Hypothalamus (tissue), 51 donors: Measurements from ENCODE around the gene GDF7.

Source experiments
- DNase-seq, 51 donors: peaks; one replicate each; lab custom pipeline; 2025; lab: John Stamatoyannopoulos, UW

Gene GDF7

DNA sequence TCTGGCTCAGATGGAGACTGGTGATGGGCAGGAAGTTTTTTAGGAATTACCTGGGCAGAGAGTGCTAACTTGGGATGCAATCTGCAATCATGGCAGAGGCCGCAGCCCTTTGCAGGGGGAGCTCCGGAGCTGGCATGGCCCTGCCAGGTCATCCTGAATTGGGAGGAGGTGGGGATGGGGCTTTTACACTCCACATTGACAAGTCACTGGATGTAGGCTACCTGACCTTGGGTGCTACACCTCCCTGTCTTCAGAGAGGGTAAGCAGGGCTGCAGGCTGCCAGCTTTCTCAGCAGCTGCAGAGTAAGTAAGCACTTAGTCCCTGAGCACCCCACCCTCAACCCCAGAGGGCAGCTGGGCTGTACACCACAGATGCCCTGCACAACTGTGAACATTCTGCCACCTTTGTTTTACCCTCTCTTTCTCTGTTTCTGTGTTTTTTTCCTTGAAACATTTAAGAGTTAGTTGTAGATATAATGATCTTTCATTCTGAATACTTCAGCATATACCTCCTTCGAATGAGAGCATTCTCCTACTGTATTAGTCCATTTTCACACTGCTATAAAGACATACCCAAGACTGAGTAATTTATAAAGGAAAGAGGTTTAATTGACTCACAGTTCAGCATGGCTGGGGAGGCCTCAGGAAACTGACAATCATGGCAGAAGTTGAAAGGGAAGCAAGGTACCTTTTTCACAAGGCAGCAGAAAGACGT, 9.3 kb upstream of the GDF7 start:
- DNase-seq = no peak

DNA sequence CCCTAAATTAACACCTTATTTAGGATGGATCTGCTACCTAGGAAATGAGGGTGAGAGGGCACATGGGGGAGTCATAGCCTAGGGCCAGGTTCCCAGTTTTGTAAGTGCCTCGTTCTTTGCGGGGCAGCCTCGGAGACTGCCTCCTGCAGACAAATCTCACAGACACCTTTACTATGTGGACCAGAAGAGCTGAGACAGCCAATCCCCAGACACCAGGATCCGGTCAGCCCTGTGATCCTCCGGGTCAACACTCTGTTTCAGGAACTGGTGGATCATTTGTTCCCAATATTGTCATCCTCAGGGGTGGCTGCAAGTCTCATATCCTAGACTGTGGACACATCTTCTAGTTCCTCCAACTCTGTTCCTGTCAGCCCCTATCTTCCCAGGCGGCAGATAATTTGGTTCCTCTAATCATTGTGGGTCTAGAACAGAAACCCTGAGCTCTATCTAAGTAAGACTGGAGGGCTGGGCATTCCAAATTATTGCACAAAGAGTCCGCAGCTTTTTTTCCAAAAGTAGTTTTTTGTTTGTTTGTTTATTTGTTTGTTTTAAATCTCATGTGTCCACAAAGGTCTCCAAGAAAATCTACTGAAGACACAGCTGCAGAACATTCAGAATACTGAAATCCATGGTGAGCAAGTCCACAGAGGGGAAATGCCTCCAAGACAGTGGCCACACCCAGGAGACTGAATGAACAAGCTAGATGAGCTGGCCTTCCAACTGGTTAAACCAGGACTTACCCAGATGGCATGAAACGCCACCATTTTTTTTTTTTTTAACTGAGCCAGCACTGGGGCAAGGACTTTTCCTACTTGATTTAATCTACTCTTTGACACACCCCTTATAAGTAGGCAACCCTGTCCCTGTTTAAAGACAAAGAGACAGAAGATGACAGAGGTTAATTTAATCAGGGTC, 6.2 kb upstream of the GDF7 start:
- DNase-seq = no peak

DNA sequence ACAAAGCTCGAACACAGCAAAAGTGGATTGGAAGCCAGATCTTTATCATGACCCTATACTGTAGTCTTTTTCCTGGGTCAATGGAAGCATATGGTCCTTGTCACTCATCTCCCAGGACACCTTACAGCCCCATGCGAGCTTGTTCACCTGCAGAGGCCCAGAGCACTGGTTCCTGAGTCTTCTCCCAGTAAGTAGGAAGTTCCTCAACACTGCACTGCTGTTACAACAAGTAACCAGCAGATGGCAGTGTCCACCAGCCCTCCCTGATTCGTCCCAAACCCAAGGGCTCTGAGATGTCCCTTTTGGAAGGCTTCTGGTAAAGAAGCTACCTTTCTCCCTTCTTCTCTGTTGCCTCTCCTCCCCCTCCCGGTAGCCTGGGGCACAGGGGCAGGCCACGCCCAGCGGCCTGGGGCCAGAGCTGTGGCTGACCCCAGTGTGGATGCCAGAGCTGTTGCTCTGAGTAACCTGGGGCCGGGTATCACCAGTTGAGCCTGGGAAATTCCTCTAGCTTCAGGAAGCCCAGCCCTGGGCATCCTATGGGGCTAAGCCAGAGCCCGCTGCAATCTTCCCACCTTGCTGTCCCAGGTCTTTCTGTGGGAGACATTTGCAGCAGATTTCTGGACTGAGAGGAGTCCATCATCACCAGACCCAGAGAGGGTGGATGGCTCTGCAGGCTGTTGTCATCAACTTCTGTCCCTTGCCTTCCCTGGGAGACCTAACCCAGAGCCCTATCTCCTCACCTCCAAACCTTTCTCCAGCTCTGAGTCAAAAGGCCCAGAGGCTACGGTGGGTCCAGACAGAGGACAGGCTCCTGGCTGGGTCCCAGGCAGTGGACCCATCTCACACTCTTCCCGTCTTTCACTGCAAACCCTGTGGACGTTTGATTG, 5.3 kb upstream of the GDF7 start:
- DNase-seq = peak in 33 of 51 donors; percentile 12 to 73 (median 39)

DNA sequence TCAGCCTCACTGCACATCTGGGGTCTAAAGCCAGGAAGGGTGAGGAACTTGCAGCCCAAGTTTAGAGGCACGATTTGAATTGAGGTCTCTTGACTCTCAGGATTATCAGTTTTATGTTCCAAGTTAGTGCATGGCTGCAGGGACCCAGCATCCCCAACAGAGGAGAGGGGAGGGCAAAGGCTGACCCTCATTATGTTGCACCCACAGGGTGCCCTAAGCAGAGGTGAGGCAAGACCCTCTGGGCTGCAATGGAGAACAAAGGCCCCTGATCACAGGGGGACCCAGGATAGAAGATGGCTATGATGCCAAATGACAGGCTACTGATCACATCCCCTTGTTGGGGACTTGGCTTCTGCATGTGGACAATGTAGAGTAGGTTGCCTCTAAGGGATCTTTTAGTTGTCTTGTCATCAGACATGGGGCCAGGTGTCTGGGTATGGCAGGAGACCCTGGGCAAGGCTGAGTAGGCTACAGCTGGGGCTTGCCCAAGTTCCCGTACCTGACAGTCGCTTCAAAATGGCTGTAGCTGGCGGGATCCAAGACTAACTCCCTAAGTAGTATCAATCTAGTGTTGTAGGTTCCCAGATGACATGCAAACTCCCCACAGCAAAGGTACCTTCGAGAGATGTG, 4.5 kb upstream of the GDF7 start:
- no peak for DNase-seq

DNA sequence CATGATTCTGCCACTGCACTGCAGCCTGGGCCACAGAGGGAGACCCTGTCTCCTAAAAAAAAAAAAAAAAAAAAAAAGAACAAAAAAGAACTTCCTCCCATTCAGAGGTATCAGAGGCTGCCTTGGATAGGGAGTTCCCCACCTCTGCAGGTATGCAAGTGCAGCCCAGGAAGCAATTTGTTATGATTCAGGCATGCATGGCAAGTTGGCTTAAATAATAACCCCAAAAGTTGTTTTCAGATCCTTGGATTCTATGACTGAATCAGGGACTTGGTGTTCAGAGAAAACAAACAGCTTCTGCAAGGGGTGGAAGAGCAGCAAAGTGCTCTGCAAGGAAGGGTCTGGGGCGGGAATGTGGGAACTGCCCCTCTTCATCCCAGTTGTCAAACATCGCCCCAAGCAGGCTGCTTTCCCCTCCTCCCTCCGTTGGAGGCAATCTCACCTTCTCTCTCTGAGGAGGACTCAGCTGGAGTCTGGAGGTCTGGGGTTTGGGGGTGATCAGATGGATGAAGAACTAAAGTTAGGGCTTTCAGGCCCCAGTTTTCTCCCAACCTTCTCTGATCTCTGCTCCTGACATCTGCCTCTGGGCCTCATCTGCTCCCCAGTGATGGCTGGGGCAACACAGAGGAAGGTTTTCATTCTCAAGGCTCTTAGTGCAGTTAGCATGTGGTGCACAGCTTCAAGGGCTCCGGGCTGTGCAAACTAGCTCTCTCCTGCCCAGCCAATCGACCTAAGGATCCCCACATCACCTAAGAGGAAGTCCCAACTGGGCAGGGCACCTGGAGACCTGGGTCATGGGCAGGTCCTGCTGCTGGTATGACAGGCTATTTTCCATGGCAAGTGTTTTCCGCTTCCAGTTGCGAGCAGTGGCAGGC, 3.5 kb upstream of the GDF7 start:
- DNase-seq = no peak

DNA sequence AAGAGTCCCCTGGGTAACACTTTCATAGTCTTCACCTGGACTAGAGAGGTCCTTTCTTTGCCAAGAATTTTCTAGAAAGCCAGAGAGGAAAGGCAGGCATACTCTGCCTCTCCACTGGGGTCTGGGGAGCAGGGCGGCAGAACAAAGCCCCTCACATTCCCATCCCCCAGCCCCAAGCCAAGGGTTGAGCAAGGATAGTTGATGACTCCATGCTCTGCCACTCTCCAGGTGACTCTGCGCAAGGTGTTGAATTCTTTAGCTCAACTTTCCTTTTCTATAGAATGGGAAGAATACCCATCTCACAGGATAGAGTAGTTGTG, 2.9 kb upstream of the GDF7 start:
- DNase-seq = no peak

DNA sequence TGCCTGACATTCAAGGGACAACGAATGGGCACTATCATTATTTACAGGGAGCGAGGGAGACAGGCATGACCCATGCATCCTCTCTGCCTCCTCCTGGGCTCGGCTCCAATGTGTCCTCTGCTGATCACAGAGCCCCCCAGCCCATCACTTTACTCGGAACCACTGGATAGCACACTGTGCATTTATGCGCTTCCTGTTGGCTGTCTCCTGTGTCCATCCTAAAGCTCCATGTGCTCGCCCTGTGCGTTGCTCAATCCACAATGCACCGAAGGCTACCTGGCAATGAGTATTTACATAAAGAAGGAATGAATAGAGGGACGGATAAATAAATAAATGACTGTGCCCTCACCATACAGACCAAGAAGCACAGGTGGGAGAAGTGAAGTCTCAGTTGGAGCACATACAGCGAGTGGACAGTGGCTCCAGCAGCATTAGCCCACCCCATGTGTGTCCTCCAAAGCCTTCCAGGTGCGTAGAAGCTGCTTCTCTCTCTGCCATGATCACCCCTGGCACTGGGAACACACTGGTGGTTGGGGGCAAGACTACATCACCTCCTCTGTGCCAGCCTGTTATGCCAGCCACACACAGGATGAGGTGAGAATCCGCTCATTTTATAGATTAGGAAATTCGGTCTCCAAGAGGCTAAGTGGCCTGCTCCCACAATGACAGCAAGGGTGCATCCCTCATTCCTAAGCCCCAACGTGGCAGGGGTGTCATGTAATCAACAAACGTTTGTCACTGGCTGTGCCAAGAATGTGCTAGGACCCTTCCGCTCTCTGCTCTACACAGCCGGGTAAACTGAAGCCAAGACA, 2.3 kb upstream of the GDF7 start:
- DNase-seq = no peak

DNA sequence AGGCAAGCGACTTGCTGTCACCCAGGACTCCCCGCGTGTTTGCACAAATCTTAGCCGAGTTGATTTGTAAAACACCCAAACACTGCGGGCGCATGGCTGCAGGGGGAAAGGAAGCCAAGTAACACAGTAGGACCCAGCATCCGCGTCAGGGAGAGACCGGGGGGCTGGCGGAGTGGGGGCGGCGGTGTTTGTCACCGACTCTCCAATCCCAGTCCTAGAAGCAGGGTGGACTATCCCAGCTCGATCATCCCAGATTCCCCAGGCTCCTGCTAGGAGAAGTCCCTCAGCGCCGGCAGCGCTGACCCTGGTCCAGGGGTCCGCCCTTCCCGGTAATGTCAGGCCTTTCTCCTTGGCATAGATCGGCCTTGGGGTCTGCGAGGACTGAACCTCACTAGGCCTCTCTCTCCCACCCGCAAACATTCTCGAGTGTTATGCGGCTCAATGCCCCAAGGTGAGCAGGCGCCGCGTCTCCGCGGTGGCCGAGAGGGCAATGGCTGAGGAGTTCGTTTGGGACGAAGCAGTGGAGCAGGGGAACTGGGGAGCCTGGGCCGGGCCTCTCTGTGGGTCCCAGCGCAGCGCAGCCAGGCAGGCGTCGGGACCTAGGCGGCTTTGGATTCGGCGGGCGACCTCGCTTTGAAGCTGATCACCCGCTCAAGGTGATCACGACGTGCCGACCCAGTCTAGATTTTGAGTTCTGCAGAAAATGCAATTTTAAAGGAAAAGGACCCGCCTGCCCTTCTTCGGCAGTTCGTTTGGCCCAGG, 1.5 kb upstream of the GDF7 start:
- DNase-seq = no peak

DNA sequence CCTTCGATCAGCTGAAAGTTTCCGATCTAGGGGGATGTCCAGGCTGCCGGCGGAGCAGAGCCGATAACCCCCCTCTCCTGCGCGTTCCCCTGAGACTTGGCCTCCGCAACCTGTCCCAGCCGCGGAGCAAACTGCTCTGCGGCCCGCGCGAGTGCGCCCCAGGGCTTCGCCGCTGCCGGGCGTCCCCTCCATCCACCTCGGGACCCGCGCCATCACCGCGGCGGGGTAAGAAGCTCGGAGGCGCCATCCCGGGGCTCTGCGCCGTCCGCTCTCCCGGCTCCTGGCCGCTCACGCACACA, 990 bp upstream of the GDF7 start:
- DNase-seq = no peak

DNA sequence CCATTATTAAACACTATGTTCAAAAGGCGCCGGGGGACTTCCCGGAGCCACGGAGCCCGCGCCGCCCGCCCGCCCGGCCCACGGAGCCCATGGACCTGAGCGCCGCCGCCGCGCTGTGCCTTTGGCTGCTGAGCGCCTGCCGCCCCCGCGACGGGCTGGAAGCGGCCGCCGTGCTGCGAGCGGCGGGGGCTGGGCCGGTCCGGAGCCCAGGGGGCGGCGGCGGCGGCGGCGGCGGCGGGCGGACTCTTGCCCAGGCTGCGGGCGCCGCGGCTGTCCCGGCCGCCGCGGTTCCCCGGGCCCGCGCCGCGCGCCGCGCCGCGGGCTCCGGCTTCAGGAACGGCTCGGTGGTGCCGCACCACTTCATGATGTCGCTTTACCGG, 197 bp downstream of the GDF7 start:
- peak in 1 of 51 donors; percentile 12 for DNase-seq

DNA sequence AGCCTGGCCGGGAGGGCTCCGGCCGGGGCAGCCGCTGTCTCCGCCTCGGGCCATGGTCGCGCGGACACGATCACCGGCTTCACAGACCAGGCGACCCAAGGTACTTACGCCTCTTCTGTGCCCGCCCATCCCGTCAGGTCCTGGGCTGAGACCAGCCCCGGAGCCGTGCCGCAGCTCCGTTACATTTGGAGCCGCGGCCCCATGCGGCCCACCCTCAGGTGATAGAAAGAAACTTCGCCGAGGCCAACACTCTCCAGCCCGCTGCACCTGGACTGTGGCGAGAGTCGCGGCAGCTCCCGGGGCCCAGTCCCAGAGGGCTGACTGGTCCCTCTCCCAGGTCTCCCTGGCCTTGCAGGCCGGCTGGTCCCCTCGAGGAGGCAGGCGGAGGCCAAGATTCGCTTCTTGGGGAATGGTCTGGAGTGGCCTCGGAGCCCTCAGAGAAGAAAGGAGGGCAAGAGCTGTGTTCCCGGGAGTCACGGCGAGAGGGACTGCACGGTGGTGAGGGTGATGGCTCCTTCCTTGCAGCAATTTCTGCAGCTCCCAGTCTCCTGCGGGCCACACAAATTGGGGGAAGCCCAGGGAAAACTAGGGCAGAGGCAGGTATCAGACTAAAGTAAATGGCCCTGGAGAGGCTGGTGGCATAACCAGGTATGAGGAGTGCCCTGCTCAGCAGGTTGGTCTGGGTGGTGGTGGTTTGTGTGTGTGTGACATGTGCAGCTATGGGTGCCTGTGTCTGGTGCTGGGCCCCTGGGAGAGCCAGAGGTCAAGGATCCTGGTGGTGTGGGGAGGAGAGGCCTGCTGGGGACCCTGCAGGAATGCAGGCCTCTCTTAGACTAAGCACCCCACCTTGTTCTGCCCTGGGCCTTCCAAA, 822 bp downstream of the GDF7 start:
- no peak for DNase-seq

DNA sequence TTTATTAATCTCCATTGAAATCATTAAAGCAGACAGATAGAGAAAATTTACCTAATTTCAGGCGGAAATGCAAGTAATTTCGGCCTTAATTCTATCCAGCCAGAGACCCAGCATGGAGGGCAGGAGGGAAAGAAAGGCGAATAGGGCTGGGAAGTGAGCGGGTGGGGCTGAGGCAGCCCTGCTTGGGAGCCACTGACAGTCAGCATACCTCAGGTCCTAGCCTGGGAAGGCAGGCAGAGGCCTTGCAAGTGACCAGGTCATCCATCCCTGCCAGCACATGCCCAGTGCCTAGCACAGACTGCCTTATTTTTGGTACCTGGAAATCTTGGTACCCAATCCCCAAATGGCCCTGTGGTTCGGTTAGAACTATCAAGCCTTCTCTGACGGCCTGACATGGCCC, 1.5 kb downstream of the GDF7 start:
- no peak for DNase-seq

DNA sequence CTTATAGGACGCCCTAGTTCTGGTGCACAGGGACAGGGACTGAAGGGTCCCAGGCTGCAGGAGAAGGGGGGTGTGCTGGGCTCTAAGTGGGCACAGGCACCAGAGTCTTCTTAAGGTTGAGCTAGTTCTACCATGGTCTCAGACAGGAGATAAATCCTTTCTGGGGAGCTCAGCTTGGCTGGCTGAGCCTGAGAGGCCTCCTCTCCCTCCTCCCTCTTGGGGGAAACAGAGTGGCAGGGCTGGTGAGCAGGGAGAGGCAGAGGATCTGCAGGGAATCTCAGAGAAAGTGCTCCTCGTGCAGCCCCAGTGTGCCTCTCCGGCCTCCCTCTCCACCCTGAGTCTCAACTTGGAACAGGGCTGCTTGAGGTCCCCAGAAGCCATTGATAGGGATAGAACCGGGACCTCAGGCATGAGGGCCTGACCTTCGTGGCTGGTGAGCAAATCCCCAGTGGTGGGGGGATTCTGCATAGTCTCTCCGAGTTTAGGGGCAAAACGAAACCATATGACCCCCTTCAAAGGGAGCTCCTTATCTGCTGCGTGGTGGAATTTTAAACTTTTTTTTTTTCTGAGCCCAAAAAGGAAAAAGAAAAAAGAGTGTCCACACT, 2.0 kb downstream of the GDF7 start:
- DNase-seq = no peak

DNA sequence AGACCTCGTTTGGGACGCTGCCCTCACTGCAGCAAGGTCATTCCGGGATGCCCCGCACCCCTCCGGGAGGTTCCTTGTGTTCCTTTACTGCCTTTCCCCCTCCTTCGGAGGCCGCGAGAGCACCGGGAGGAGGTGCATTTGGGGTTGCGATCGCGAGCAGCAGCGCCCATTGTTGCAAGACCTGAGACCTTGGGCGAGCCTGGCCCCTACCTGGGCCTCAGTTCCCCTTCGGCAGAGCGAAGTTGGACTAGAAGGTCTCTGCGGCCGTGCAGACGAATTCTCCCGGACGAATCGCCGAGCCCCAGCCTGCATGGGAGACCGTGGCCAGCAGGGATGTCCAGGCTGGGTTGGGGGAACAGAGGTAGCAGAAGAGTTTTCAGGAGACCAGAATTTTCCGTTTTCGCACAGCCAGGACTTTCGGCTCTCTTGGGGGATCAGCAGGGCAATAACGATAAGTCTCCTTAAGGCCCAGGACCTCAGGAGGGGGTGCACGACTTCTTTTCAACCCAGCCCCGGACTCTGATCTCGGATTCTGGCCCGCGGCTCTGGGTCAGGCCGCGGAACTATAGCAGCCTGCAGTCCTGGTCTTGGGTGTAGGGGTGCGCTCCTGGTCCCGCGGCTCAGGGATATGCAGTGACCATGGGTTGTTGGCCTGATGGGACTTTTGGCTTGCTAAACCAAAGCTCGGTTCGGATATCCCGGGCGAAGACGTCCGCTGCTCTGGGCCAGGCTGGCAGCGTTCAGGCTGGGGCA, 2.8 kb downstream of the GDF7 start:
- DNase-seq = no peak

DNA sequence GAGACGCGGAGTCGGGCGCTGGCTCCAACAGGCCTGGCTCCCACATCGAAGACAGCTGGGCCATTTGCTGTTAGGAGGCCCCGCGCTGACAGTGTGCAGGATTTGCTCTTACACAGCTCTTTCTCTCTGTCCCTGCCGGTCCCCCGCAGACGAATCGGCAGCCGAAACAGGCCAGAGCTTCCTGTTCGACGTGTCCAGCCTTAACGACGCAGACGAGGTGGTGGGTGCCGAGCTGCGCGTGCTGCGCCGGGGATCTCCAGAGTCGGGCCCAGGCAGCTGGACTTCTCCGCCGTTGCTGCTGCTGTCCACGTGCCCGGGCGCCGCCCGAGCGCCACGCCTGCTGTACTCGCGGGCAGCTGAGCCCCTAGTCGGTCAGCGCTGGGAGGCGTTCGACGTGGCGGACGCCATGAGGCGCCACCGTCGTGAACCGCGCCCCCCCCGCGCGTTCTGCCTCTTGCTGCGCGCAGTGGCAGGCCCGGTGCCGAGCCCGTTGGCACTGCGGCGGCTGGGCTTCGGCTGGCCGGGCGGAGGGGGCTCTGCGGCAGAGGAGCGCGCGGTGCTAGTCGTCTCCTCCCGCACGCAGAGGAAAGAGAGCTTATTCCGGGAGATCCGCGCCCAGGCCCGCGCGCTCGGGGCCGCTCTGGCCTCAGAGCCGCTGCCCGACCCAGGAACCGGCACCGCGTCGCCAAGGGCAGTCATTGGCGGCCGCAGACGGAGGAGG, 3.5 kb downstream of the GDF7 start:
- no peak for DNase-seq
